ENCODE measurements around the gene TM7SF2.
A peak's percentile ranks its signal among the peaks of the same experiment; 100 is the strongest.
"Not testable (repeated sequence)": the region's sequence is repeated elsewhere in the genome, so short reads cannot be mapped to it uniquely, and the experiment has no call there.

The TM7SF2 gene

GRCh38 chr11:65114538-65115171, 3.0 kb downstream of the TM7SF2 start:
- Mint-ChIP-seq H3K36me3 (peaks cover 33 to 46% of the 10 kb centered on the region in 2 donors), H3K27me3 (no peaks in the 10 kb centered on the region), H3K27ac (peak overlapping the region; percentile 73), H3K4me3 (no peak overlapping the region), H3K4me1 (peaks cover 44 to 88% of the 10 kb centered on the region in 2 donors), H3K9me3 (no peaks in the 10 kb centered on the region)
- DNase-seq: no peak
- ATAC-seq (replicated peaks): no peak

- ATAC-seq (replicated peaks) (no peak), DNase-seq (no peak)
- no peaks in the 10 kb centered on the region for H3K27me3 Mint-ChIP-seq
- H3K4me1 Mint-ChIP-seq: peaks cover 41 to 88% of the 10 kb centered on the region in 2 donors
- peak overlapping the region; percentile 89 to 91 for H3K4me3 Mint-ChIP-seq
- no peaks in the 10 kb centered on the region for H3K9me3 Mint-ChIP-seq
- peaks cover 33 to 50% of the 10 kb centered on the region in 2 donors for H3K36me3 Mint-ChIP-seq
- peak overlapping the region; percentile 71 for H3K27ac Mint-ChIP-seq
Measured at GRCh38 chr11:65115361-65116082, 3.9 kb downstream of the TM7SF2 start.

- DNase-seq: peak; percentile 56
- peak; percentile 14 to 22 for ATAC-seq (replicated peaks)
- H3K27me3 Mint-ChIP-seq: no peaks in the 10 kb centered on the region
- peak overlapping the region; percentile 89 to 91 for H3K4me3 Mint-ChIP-seq
- H3K36me3 Mint-ChIP-seq: peaks cover 39 to 60% of the 10 kb centered on the region in 2 donors
- H3K9me3 Mint-ChIP-seq: no peaks in the 10 kb centered on the region
- H3K4me1 Mint-ChIP-seq: peaks cover 41 to 88% of the 10 kb centered on the region in 2 donors
- H3K27ac Mint-ChIP-seq: peak overlapping the region; percentile 98
Measured at GRCh38 chr11:65116370-65117205, 4.9 kb downstream of the TM7SF2 start.

GRCh38 chr11:65117206-65118096, 5.8 kb downstream of the TM7SF2 start, which contains the start of gene ZNHIT2:
Gene ZNHIT2 (minus strand): TSS chr11:65117701. CDS start chr11:65117653, 48 bp downstream.
- H3K9me3 Mint-ChIP-seq: no peaks in the 10 kb centered on the region
- peak within 1 kb of the TSS; percentile 89 to 91 for H3K4me3 Mint-ChIP-seq
- no peaks in the 10 kb centered on the region for H3K27me3 Mint-ChIP-seq
- H3K36me3 Mint-ChIP-seq: peaks cover 46 to 64% of the 10 kb centered on the region in 2 donors
- ATAC-seq (replicated peaks): peak; percentile 62 to 74
- H3K4me1 Mint-ChIP-seq: peaks cover 35 to 81% of the 10 kb centered on the region in 2 donors
- H3K27ac Mint-ChIP-seq: peak within 1 kb of the TSS; percentile 98
- peak; percentile 100 for DNase-seq

GRCh38 chr11:65118097-65118837, 6.6 kb downstream of the TM7SF2 start:
- H3K36me3 Mint-ChIP-seq: peaks cover 47 to 64% of the 10 kb centered on the region in 2 donors
- peak overlapping the region; percentile 89 to 91 for H3K4me3 Mint-ChIP-seq
- DNase-seq: no peak
- H3K4me1 Mint-ChIP-seq: peaks cover 30 to 75% of the 10 kb centered on the region in 2 donors
- no peaks in the 10 kb centered on the region for H3K9me3 Mint-ChIP-seq
- ATAC-seq (replicated peaks): no peak
- H3K27ac Mint-ChIP-seq: peak overlapping the region; percentile 98
- no peaks in the 10 kb centered on the region for H3K27me3 Mint-ChIP-seq

- Mint-ChIP-seq H3K36me3 (peaks cover 45 to 65% of the 10 kb centered on the region in 2 donors), H3K27ac (peak overlapping the region; percentile 98), H3K4me3 (peak overlapping the region in 1 of 2 donors; percentile 33), H3K4me1 (peaks cover 28 to 74% of the 10 kb centered on the region in 2 donors)
- not testable (repeated sequence) for DNase-seq; H3K27me3 Mint-ChIP-seq; ATAC-seq (replicated peaks); H3K9me3 Mint-ChIP-seq
Measured at GRCh38 chr11:65118891-65119669, 7.4 kb downstream of the TM7SF2 start.

- H3K27ac Mint-ChIP-seq: peak overlapping the region; percentile 100
- no peaks in the 10 kb centered on the region for H3K27me3 Mint-ChIP-seq
- ATAC-seq (replicated peaks) (no peak), DNase-seq (no peak)
- no peaks in the 10 kb centered on the region for H3K9me3 Mint-ChIP-seq
- H3K4me1 Mint-ChIP-seq: peaks cover 31 to 78% of the 10 kb centered on the region in 2 donors
- peaks cover 46 to 69% of the 10 kb centered on the region in 2 donors for H3K36me3 Mint-ChIP-seq
- H3K4me3 Mint-ChIP-seq: peak overlapping the region in 1 of 2 donors; percentile 29
Measured at GRCh38 chr11:65119670-65119995, 8.0 kb downstream of the TM7SF2 start.

GRCh38 chr11:65120831-65121230, 9.2 kb downstream of the TM7SF2 start:
- ATAC-seq (replicated peaks) (no peak), DNase-seq (no peak)
- H3K36me3 Mint-ChIP-seq: peaks cover 44 to 72% of the 10 kb centered on the region in 2 donors
- H3K27me3 Mint-ChIP-seq: no peaks in the 10 kb centered on the region
- H3K27ac Mint-ChIP-seq: peak overlapping the region; percentile 100
- no peaks in the 10 kb centered on the region for H3K9me3 Mint-ChIP-seq
- peak overlapping the region; percentile 94 to 100 for H3K4me3 Mint-ChIP-seq
- peaks cover 31 to 79% of the 10 kb centered on the region in 2 donors for H3K4me1 Mint-ChIP-seq

- H3K36me3 Mint-ChIP-seq: peaks cover 45 to 76% of the 10 kb centered on the region in 2 donors
- ATAC-seq (replicated peaks) (no peak), DNase-seq (no peak)
- no peaks in the 10 kb centered on the region for H3K9me3 Mint-ChIP-seq
- H3K27ac Mint-ChIP-seq: peak overlapping the region; percentile 100
- H3K4me1 Mint-ChIP-seq: peaks cover 31 to 79% of the 10 kb centered on the region in 2 donors
- no peaks in the 10 kb centered on the region for H3K27me3 Mint-ChIP-seq
- peak overlapping the region; percentile 94 to 100 for H3K4me3 Mint-ChIP-seq
Measured at GRCh38 chr11:65121447-65121864, 9.8 kb downstream of the TM7SF2 start.

GRCh38 chr11:65121865-65122696, 10.4 kb downstream of the TM7SF2 start, which contains the start of the genes FAU and MRPL49:
Gene FAU (minus strand): TSS chr11:65122134. CDS start chr11:65121813, 321 bp downstream.
Gene MRPL49 (plus strand): TSS chr11:65122321. CDS start chr11:65122347, 26 bp downstream.
- DNase-seq: peak; percentile 98
- no peaks in the 10 kb centered on the region for H3K9me3 Mint-ChIP-seq
- peaks cover 37 to 80% of the 10 kb centered on the region in 2 donors for H3K4me1 Mint-ChIP-seq
- peak within 1 kb of the TSS; percentile 100 for H3K27ac Mint-ChIP-seq
- H3K4me3 Mint-ChIP-seq: peak within 1 kb of the TSS; percentile 94 to 100
- peak; percentile 84 to 86 for ATAC-seq (replicated peaks)
- no peaks in the 10 kb centered on the region for H3K27me3 Mint-ChIP-seq
- H3K36me3 Mint-ChIP-seq: peaks cover 51 to 79% of the 10 kb centered on the region in 2 donors

GRCh38 chr11:65124480-65125196, 13.0 kb downstream of the TM7SF2 start:
- H3K9me3 Mint-ChIP-seq: no peaks in the 10 kb centered on the region
- peaks cover 33 to 75% of the 10 kb centered on the region in 2 donors for H3K4me1 Mint-ChIP-seq
- H3K4me3 Mint-ChIP-seq: peak overlapping the region in 1 of 2 donors; percentile 26
- H3K27me3 Mint-ChIP-seq: no peaks in the 10 kb centered on the region
- peak overlapping the region; percentile 33 for H3K27ac Mint-ChIP-seq
- ATAC-seq (replicated peaks) (no peak), DNase-seq (no peak)
- peaks cover 52 to 73% of the 10 kb centered on the region in 2 donors for H3K36me3 Mint-ChIP-seq
